OCI-LY3 (cell line): ENCODE data around the gene IL7R.

ENCODE experiments used
- CTCF ChIP-seq: fragments of 200-600, 300-600 bp; sonication (generic); IDR thresholded peaks from 2 replicates; pipeline ENCODE4 v1.5.1; 2014; ENCODE audit warnings: antibody characterized with exemption, low read length, low read depth
- EZH2phosphoT487 ChIP-seq: fragments of 200-600 bp; shearing (Covaris generic); IDR thresholded peaks from 2 replicates; pipeline ENCODE4 v1.6.1; 2018; ENCODE audit warnings: antibody characterized with exemption, mixed run types, low read depth

GRCh38 chr5:35842856-35843255 lies 13.8 kb upstream of the IL7R start:
- no peak for TF ChIP-seq CTCF
- TF ChIP-seq EZH2phosphoT487: no peak
